Superior temporal gyrus (tissue), 1 donor: ENCODE data around the gene STRBP.

Source experiments
- DNase-seq: peaks from one replicate; pipeline ENCODE4 v3.0.0-alpha.2; 2016; ENCODE audit errors: extremely low spot score

The STRBP gene

DNA sequence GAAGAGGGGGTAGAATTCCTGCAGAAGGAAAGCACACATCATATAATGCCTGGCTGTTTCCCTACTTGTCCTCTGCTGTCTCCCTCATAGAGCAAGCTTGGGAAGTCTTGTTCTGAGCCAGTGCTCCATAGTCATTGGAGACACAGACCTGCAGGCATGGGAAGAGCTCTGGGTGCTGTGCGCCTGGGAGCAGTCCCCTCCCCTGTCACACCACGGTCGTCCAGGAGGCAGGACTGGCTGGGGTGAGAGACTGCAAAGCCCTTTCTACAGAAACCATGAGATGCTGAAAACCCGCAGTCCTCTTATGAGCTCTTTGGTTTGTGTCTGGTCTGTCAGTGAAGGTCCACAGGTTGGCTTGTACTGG, 170.3 kb downstream of the STRBP start:
- no peak for DNase-seq

DNA sequence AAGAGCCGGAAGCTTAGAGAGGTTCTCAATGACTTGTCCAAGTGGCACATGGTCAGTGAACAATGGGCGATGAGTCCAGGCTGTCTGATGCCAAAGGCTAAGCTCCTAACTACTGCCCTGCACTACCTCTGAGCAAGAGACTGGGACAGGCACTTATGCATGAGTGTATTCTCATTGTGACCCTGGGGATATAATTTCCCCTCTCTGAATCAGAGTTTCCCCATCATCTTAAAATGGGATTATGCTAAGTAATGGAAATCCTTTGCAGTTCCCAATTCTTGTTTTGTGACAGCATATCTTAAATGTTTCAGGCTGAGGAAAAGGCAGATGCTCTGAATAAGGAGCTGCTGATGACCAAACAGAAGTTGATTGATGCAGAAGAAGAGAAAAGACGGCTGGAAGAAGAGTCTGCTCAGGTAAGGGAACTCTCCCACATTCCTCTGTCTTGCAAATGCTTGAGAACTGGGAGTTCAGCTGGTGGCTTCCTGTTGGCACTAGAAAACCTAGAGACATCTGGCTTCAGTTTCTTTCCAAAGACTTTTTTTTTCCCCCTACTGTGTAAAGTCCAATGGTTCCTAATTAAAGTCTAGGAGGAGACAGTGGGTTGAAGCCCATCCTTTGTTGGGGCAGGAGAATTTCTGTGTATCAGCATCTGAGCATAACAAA, 170.8 kb downstream of the STRBP start:
- DNase-seq: peak; percentile 48

DNA sequence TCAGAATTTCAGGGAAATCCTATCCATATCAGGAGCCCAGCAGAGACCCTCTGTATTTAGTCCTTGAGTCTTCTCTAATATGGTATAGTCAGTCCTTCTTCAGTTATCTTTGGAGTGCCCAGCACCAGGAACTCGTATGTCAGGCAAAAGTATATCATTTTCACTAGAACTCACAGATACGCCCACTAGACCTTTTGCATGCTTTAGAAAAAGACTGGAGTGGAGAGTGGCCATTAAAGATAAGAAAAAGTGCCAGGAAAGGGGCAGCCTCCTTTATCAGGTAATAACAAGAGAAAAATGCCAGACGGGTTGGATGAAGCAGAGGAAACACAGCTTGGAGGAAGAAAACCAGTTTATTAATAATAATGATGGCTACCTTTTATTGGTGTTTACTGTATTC, 171.4 kb downstream of the STRBP start:
- DNase-seq: no peak

DNA sequence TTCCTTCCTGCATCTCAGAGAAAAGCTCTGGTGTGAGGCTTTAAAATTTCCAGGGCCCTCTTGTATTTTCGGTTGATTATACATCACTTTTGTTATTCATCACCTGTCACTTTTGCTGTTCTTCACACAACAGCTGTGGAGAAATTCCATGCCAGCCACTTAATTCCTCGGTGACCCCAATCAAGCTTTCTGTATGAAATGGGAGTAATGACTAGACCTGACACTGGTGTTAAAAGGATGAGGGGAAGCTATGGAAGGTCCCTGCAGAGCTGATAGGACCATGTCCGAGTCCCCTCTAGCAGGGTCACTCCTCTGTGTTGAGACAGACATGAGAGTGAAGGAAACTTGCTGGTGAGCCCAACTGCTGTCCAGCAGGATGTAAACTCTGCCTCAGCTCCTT, 175.2 kb downstream of the STRBP start:
- DNase-seq: no peak

DNA sequence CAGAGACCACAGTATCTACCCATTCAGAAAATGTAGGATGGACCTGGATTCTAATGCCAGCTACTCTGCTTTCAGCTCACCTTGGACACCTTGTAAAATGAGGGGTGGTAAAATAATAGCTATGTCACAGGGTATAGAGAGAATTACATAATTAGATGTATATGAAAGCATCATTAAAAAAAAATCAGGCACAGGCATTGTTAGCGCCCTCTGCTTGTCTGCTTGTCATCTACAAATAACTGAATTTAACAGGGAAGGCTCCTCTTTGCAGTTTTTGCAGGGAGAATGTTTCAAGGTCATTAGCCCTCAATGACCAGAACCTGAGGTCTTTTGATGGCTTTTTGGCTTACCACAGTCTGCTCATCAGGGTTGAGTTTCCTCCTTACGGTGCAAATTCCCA, 176.9 kb downstream of the STRBP start:
- no peak for DNase-seq

DNA sequence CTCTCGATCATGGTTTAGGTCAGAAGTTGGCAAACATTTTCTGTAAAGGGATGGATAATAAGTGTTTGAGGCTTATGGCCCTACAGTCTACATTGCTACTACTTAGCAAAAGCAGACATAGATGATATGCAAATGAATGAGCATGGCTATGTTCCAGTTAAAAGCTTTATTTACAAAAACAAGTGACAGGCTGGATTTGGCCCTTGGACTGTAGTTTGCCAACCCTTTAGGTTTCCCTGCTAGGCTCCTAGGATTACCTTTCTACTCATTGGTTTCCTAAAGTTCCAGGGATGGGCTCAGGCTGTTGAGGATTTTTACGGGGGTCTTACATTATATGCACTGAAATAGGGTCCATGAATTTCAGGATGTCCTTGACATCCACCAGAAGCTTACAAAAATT, 177.4 kb downstream of the STRBP start:
- no peak for DNase-seq

DNA sequence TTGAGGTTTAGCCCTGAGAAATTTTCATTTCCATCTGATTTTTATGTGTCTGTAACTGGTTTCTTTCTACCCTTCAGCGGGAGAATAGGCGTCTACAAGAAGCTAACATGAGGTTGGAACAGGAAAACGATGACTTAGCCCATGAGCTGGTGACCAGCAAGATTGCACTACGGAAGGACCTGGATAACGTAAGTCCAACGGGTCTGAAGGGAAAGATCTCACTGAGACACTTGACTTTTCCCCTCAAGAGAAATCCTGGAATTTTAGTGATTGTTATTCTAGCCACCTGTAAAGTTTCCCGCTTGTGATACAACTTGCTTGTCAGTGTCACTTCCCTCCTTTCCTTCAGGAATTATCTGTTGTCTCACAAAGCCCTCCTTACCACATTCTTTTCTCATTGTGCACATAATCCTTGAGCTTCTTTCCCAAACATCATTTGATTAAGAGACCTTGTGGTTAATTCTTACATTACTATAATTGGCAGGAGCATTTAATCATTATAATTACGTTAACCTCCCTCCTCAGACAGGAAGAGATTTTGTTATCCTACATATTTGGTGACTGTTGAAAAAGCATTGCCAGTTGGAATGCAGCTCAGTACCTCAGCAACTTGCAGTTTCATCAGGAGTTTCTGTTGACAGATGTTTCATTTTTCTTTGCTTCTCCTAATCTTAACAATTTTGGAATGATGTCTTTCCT, 178.0 kb downstream of the STRBP start:
- peak; percentile 21 for DNase-seq

DNA sequence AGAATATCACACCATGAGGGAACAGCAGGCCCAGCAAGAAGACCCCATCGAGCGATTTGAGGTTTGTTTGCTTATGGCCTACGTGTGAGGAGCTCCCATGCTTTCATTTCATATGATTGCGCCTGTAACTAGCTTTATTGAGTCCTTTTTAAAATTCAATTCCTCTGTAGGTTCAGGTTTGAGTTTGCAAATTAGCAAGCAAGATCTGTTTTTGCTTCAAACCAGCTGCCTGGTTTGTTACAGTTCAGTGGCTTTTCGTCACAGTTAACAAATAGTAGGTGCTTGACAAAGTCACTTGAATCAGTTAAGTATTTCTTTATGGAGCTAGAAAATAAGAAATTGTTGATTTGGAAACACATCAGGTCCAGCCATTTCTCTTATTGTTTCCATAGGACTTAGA, 178.6 kb downstream of the STRBP start:
- no peak for DNase-seq

DNA sequence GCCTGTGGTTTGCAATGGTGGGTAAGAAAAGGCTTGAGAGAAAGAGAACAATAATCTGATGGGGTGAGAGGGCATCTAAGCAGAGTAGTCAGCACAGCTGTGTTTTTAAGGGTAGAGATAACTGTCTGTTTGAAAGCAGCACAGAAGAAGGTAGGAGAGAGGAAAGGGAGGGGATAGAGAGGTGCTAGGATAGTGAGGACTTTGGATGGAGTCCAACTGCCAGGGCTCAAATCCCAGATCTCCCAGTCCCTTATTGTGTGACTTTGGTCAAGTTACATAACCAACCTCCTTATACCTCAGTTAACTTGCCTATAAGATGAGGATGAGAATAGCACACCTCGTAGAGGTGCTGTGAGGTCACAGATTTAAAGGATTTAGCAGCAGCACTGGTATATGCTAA, 179.3 kb downstream of the STRBP start:
- DNase-seq: no peak

DNA sequence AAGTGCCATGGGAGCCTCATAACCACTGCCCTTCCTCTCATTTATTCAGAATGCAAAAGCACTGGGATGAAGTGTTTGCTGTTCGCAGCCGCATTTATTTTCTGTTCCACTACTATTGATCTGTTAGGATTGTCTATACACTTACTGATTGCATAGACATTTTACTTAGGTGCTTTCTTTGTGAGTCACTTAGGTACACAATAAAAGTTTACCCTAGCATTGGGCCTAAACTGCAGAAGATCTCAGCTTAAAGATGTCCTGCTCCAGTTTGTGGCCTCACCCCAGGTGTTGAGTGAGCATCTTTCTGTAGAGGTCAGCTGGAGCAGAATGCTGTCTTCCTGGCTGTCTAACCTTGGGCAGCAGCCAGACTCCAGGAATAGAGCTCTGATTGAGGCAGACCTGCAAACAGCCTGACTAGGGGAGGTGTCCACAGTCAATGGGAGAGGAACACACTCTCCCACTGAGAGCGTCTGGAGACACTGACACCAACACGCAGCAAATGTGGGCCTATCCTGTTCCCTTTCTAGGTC, 181.0 kb downstream of the STRBP start:
- DNase-seq: no peak

DNA sequence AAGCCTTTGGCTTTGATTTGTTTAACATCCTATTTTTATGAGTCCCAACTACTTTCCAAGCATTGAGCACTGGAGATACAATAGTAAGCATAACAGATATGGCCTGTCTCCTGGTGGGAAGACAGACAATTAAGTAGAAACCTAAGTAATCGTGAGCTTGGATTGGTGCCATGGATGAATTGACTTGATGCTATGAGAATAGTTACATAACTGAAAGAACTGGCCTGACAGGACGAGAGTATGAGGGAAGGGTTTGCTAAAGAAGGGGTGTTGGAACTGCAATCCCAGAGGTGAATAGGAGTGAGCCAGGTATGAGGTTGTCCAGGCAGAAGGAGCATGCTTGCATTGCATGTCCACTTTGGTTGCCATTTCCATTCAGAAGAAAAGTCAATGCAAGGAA, 182.5 kb downstream of the STRBP start:
- DNase-seq: no peak

DNA sequence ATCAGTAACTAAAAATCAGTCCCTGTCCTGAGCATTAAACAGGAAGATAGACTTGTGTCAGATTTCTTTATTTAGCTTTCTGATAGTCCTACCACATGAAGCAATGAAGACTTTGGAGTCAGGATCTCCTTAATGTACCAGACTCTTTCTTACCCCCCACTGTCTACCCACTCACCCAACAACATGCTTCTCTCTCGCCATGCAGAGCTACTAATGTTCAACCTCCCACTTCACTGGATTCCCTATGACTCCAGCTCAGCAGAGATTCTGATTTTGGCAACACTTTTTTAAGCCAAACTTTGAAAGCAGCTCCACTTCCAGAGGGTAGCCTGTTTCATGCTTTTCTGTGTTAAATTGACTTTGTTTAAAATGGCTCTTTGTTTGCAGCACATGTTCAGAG, 184.1 kb downstream of the STRBP start:
- DNase-seq: peak; percentile 13

DNA sequence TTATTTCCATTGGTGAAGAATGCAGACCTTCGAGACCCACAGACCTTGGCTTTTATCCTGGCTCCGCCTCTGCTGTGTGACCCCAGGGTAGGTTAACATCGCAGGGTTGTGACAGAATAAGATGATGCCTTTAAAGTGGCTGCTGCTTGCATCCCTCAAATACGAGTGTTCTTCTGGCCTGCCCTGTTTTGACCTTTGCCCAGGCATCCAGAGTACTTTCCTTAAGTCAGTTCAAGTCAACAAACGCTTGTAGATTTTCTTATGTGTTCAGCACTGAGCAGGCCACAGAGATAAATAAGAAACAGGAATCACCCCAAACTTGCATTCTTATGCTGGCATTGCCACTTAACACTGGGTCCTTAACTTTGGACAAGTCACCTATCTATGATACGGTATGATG, 184.7 kb downstream of the STRBP start:
- no peak for DNase-seq

DNA sequence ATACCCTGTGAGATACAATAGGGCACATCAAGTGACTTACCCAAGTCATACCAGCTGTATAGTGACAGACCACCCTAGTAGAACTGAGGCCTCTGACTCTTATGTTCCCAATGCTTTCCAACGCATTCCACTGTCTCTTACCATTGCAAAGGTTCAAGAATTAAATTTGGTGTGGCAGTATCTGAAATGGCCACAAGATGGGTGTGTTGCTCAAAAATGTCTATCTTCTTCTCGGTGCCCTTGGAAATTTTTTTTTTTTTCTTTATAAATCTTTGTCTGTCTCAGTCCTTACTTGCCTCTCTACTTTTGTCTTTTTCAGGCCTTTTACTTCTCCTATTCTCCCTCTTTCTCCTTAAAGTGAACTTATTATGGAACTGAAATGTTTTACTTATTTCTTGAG, 186.6 kb downstream of the STRBP start:
- peak; percentile 75 for DNase-seq

DNA sequence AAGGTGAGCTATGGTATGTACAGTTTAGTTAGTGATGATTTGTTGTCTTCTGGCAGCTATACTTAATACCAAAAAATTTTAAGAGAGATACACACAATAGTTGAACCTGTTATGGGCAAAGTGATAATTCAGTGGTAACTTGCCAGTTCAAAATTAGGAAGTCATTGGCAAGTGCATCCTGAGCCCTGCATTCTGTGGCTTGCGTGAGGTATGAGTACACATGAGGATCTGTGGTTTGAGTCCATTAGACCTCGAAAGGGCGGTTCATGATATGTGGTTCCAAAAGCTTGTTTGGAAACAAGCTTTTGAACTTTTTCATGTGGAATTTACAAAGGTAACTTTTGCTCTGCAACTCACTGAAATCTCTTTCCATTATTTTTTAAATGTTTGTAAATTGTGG, 187.9 kb downstream of the STRBP start:
- DNase-seq: no peak

DNA sequence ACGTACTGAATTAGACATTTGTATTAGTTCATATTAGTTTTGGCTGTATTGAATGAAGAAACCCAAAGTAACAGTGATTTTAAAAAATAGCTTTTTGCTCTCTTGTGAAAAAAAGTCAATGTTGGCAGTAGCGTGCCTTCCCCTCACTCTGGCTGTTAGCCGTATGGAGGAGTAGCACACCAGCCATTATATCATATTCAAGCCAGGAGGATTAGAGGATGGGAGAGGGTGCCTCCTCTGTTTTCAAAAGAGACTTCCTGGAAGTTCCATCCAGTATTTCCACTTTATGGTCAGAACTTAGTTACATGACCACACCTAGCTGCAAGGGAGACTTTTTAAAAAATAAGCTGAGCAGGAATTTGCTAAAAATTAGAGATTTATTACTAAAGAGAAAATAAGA, 193.8 kb downstream of the STRBP start:
- DNase-seq: no peak

DNA sequence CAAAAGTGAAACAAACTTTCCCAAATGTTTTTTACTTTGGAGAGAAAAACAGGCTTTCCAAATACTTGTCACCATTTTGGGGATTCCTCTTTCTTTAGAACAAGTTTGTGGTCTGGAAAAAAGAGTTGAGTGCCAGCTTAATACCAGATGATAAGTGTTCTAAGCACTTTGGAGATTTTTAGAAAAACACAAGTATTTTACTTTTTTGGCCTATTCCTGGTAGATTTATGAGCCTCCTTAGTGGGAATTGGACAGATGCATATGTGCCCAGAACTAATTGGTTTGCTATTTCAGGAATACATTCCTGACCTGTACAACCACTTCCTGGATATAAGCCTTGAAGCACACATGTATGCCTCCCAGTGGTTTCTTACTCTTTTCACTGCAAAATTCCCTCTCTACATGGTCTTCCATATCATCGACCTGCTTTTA, 194.4 kb downstream of the STRBP start:
- DNase-seq: no peak

DNA sequence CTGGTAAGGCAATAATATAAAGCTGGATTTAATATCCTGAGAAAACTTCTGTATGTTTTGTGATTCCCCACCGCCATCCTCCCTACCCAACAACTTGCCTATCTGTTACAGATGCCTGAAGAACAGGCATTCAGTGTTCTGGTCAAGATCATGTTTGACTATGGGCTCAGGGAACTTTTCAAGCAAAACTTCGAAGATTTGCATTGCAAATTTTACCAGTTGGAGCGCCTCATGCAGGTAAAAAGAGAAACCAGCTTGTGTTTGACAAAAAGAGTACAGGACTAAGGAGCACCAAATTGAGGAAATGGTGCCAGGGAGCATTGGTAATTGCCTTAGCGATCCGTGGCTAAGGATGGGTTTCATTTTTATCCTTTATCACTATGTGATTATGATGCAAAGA, 194.9 kb downstream of the STRBP start:
- DNase-seq: no peak

DNA sequence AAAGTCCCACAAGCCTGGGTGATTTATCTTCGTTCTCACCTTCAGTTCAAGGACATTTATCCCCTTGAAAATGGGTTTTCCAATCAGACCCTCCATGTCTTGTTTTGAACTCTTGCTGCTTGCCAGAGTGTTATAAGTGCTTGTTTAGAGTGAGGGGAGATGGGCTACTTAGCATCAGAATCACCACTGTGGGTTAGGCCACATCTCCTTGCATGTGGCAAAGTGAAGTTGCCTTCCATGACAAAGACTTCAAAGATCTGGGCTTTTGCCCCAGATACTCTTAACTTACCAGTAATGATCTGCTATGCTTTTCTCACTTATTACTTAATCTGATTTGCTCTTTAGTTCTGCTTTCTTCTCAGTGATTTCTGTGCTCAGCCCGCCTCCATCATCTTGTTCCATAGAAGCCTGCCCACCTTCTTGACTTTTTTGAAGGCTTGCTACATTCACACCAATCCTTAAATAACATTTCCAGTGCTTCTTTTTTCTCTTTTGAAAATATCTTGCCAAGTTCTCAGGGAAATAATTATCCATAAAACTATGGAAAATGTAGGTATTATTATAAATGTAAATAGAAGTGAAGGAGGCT, 195.9 kb downstream of the STRBP start:
- no peak for DNase-seq
